ENCODE data around the gene CPNE8.

Gene CPNE8

GRCh38 chr12:38708466-38708865 lies 196.9 kb downstream of the CPNE8 start:
- H3K27ac ChIP-seq (replicated peaks): no peak overlapping the region
- TF ChIP-seq CTCF (IDR thresholded peaks at IDR 0.05; ENCODE audit: insufficient read depth, low read length): no peak
- no peak for TF ChIP-seq POLR2AphosphoS5 (IDR thresholded peaks at IDR 0.05; ENCODE audit: low read depth)
- no peak for TF ChIP-seq REST (IDR thresholded peaks at IDR 0.05; ENCODE audit: insufficient replicate concordance, low read depth)
- TF ChIP-seq SPI1 (IDR thresholded peaks at IDR 0.05; ENCODE audit: borderline replicate concordance, low read depth): no peak
- TF ChIP-seq GABPA (IDR thresholded peaks at IDR 0.05; ENCODE audit: low read depth): no peak
- DNase-seq (ENCODE audit: low read depth in 1 of 2, low spot score in 1 of 2): no peak
- H3K4me3 ChIP-seq (replicated peaks; ENCODE audit: insufficient read depth, low read length): no peak overlapping the region
- H3K27me3 ChIP-seq (ENCODE audit: insufficient read depth, poor library complexity, severe bottlenecking): no peaks in the 10 kb centered on the region

DNA sequence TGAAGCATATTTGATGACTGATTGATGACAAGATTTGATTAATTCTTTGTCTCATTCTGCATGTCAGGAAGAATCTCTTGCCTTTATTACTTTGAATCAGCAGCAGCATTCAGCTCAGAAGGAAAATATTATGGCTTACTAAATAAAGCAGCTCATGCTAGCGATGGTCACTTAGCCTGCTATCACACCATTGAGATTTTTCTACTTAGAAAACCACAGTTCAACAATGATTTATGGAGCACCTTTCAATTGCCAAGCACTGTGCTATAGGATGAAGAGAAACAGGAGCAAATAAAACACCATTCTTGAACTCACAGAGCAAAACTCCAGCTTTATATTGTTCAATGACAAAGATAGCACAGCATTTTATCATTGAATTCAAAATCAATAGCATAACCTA lies 197.7 kb downstream of the CPNE8 start:
- H3K27ac ChIP-seq (replicated peaks): no peak overlapping the region
- DNase-seq (ENCODE audit: low read depth in 1 of 2, low spot score in 1 of 2): no peak
- TF ChIP-seq REST (IDR thresholded peaks at IDR 0.05; ENCODE audit: insufficient replicate concordance, low read depth) (no peak), CTCF (IDR thresholded peaks at IDR 0.05; ENCODE audit: insufficient read depth, low read length) (no peak), POLR2AphosphoS5 (IDR thresholded peaks at IDR 0.05; ENCODE audit: low read depth) (no peak), SPI1 (IDR thresholded peaks at IDR 0.05; ENCODE audit: borderline replicate concordance, low read depth) (no peak), GABPA (IDR thresholded peaks at IDR 0.05; ENCODE audit: low read depth) (no peak)
- no peak overlapping the region for H3K4me3 ChIP-seq (replicated peaks; ENCODE audit: insufficient read depth, low read length)
- H3K27me3 ChIP-seq (ENCODE audit: insufficient read depth, poor library complexity, severe bottlenecking): no peaks in the 10 kb centered on the region

DNA sequence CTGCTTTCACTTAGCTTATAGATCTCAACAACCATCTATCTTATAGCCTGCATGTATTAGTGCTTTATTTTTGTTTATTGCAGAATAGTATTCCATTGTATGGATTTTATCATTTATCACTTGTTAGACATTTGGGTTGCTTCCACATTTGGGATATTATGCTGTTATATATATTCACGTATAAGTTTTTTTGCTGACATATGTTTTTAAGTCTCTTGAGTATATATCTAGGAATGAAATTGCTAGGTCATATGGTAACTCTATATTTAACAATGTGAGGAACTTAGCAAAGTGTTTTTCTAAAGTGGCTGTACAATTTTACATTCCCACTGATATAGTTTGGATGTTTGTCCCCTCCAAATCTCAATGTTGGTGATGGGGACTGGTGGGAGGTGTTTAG lies 208.1 kb downstream of the CPNE8 start:
- Histone ChIP-seq H3K27ac (replicated peaks) (no peak overlapping the region), H3K4me3 (replicated peaks; ENCODE audit: insufficient read depth, low read length) (no peak overlapping the region), H3K27me3 (ENCODE audit: insufficient read depth, poor library complexity, severe bottlenecking) (no peaks in the 10 kb centered on the region)
- DNase-seq (ENCODE audit: low read depth in 1 of 2, low spot score in 1 of 2): no peak
- TF ChIP-seq GABPA (IDR thresholded peaks at IDR 0.05; ENCODE audit: low read depth): no peak
- TF ChIP-seq REST (IDR thresholded peaks at IDR 0.05; ENCODE audit: insufficient replicate concordance, low read depth): no peak
- TF ChIP-seq SPI1 (IDR thresholded peaks at IDR 0.05; ENCODE audit: borderline replicate concordance, low read depth): no peak
- TF ChIP-seq CTCF (IDR thresholded peaks at IDR 0.05; ENCODE audit: insufficient read depth, low read length): no peak
- TF ChIP-seq POLR2AphosphoS5 (IDR thresholded peaks at IDR 0.05; ENCODE audit: low read depth): no peak

Data from HL-60 (cell line).